ENCODE measurements around the gene PRG3.

- TF ChIP-seq POLR2A (IDR thresholded peaks at IDR 0.05) (no peak), CTCF (IDR thresholded peaks at IDR 0.05) (no peak), EP300 (IDR thresholded peaks at IDR 0.05) (no peak), POLR2AphosphoS5 (IDR thresholded peaks at IDR 0.05) (no peak)
Observed at GRCh38 chr11:57359396-57359795, 21.6 kb downstream of the PRG3 start.
